Panc1 (cell line): ENCODE results near the gene SARDH. TPM values are rescaled to one million over a fixed set of nuclear protein-coding genes. Genes with fewer than 3 reads are reported as not detected.

ENCODE experiments used
- ATAC-seq: fragments of 200-7000 bp; cut with Tn5 transposase; 2 replicates; pipeline ENCODE4 v1.9.1; 2020; ENCODE audit warnings: mild to moderate bottlenecking, moderate library complexity
- BruUV-seq: library from RNA; stranded (reverse); fragments of 400-500 nt; replicated peaks from 2 replicates; lab custom pipeline; 2021; lab: Mats Ljungman, UMichigan
- CTCF ChIA-PET: fragments of 300-600 bp; sonication (Branson Sonifier 250); formaldehyde crosslinking; loops from one replicate; lab custom pipeline; 2022; ENCODE audit warnings: antibody characterized with exemption; lab: Charles Lee
- POLR2A ChIA-PET: fragments of 300-600 bp; sonication (Branson Sonifier 250); formaldehyde crosslinking; loops from one replicate; lab custom pipeline; 2022; ENCODE audit warnings: antibody characterized with exemption; lab: Charles Lee
- DNase-seq: peaks from one replicate; pipeline ENCODE4 v3.0.0-alpha.2; 2010; ENCODE audit warnings: low read depth, low spot score
- H3K27ac ChIP-seq: 2 replicates; pipeline ENCODE4 v1.5.1; 2011; ENCODE audit warnings: mild to moderate bottlenecking, low read length, inconsistent platforms
- H3K27me3 ChIP-seq: fragments of 200-500 bp; sonication (Bioruptor generic); 2 replicates; pipeline ENCODE4 v1.6.0; 2014; ENCODE audit warnings: low read length, inconsistent platforms; ENCODE audit not compliant: control insufficient read depth, insufficient read depth
- H3K36me3 ChIP-seq: fragments of 200-500 bp; sonication (Bioruptor generic); 2 replicates; pipeline ENCODE4 v1.5.1; 2014; ENCODE audit warnings: inconsistent platforms, mild to moderate bottlenecking, low read length, moderate library complexity; ENCODE audit not compliant: control insufficient read depth, insufficient read depth
- H3K4me1 ChIP-seq: 2 replicates; pipeline ENCODE4 v1.5.1; 2011; ENCODE audit warnings: inconsistent platforms, mild to moderate bottlenecking, low read length, moderate library complexity; ENCODE audit not compliant: control insufficient read depth, insufficient read depth
- H3K4me3 ChIP-seq, 2 experiments: 2 replicates each; pipeline ENCODE4 v1.5.1; 2011 to 2012; ENCODE audit warnings: low read depth in 2 of 2, low read length in 2 of 2, mild to moderate bottlenecking in 2 of 2, inconsistent platforms in 1 of 2, moderate library complexity in 1 of 2
- H3K9me3 ChIP-seq: fragments of 200-500 bp; sonication (Bioruptor generic); 2 replicates; pipeline ENCODE4 v1.5.1; 2014; ENCODE audit warnings: low read depth, mild to moderate bottlenecking, inconsistent platforms, low read length, moderate library complexity; ENCODE audit not compliant: control insufficient read depth, insufficient read depth
- CTCF ChIP-seq: fragments of 450-650 bp; IDR thresholded peaks from 2 replicates; pipeline ENCODE4 v1.5.1; 2017; ENCODE audit warnings: mild to moderate bottlenecking
- POLR2AphosphoS5 ChIP-seq: IDR thresholded peaks from 2 replicates; pipeline ENCODE4 v1.6.1; 2012; ENCODE audit warnings: mild to moderate bottlenecking, low read depth, low read length, moderate library complexity
- SIN3A ChIP-seq: IDR thresholded peaks from 2 replicates; pipeline ENCODE4 v1.6.1; 2012; ENCODE audit warnings: low read depth, mild to moderate bottlenecking, low read length, moderate library complexity, borderline replicate concordance; ENCODE audit not compliant: insufficient read depth
- TCF7L2 ChIP-seq: IDR thresholded peaks from 2 replicates; pipeline ENCODE4 v1.6.1; 2011; ENCODE audit warnings: mild to moderate bottlenecking, low read depth, low read length, inconsistent platforms
- in situ Hi-C: cut with HindIII; loops from 2 replicates; pipeline ENCODE4 v1.10.0; 2016; ENCODE audit warnings: low sequenced_read_pairs, low pct_unique_long_range_greater_than_20kb
- intact Hi-C: fragments of 100-400 bp; cut with micrococcal nuclease; formaldehyde crosslinking; loops from one replicate; pipeline ENCODE4 v1.10.0; 2022; ENCODE audit not compliant: unreplicated experiment
- total RNA-seq: library from RNA; stranded (reverse); gene quantifications from one replicate; pipeline ENCODE4 v1.2.1, GENCODE V29; 2021; ENCODE audit not compliant: unreplicated experiment
- TF ChIP-seq, protein P1 (sequence below), 2 experiments: IDR thresholded peaks; 2 replicates each; pipeline ENCODE4 v1.6.1; 2011 to 2012; ENCODE audit warnings: low read depth in 2 of 2, control low read depth in 1 of 2, low read length in 1 of 2, mild to moderate bottlenecking in 1 of 2, moderate library complexity in 1 of 2; ENCODE audit not compliant: insufficient read depth in 1 of 2

Gene SARDH
- total RNA-seq, 1 experiment from 2014 or later: 0.13 TPM

- Histone ChIP-seq H3K27me3 (0 out of 2 replicates have a peak, but pooled peaks cover 2% of the 10 kb centered on the region), H3K9me3 (no peaks in the 10 kb centered on the region), H3K36me3 (no peaks in the 10 kb centered on the region), H3K27ac (no peak overlapping the region), H3K4me1 (no peaks in the 10 kb centered on the region), H3K4me3 (no peak overlapping the region)
- intact Hi-C loops: no loop called here
- CTCF ChIA-PET: no interaction called here
- TF ChIP-seq TCF7L2 (no peak), POLR2AphosphoS5 (no peak), CTCF (no peak), SIN3A (no peak)
- TF ChIP-seq, protein P1, sequence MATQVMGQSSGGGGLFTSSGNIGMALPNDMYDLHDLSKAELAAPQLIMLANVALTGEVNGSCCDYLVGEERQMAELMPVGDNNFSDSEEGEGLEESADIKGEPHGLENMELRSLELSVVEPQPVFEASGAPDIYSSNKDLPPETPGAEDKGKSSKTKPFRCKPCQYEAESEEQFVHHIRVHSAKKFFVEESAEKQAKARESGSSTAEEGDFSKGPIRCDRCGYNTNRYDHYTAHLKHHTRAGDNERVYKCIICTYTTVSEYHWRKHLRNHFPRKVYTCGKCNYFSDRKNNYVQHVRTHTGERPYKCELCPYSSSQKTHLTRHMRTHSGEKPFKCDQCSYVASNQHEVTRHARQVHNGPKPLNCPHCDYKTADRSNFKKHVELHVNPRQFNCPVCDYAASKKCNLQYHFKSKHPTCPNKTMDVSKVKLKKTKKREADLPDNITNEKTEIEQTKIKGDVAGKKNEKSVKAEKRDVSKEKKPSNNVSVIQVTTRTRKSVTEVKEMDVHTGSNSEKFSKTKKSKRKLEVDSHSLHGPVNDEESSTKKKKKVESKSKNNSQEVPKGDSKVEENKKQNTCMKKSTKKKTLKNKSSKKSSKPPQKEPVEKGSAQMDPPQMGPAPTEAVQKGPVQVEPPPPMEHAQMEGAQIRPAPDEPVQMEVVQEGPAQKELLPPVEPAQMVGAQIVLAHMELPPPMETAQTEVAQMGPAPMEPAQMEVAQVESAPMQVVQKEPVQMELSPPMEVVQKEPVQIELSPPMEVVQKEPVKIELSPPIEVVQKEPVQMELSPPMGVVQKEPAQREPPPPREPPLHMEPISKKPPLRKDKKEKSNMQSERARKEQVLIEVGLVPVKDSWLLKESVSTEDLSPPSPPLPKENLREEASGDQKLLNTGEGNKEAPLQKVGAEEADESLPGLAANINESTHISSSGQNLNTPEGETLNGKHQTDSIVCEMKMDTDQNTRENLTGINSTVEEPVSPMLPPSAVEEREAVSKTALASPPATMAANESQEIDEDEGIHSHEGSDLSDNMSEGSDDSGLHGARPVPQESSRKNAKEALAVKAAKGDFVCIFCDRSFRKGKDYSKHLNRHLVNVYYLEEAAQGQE (IDR thresholded peaks at IDR 0.05; ENCODE audit: insufficient read depth in 1 of 2, low read depth in 2 of 2, low read length in 1 of 2): no peak
- DNase-seq: no peak
- POLR2A ChIA-PET: no interaction called here
- 0 out of 2 replicates have a peak, but pooled peaks have one; percentile 32 for ATAC-seq
- no TSS peak for BruUV-seq
- in situ Hi-C loops: no loop called here
Observed at GRCh38 chr9:133700819-133701320, 37.3 kb downstream of the SARDH start.

DNA sequence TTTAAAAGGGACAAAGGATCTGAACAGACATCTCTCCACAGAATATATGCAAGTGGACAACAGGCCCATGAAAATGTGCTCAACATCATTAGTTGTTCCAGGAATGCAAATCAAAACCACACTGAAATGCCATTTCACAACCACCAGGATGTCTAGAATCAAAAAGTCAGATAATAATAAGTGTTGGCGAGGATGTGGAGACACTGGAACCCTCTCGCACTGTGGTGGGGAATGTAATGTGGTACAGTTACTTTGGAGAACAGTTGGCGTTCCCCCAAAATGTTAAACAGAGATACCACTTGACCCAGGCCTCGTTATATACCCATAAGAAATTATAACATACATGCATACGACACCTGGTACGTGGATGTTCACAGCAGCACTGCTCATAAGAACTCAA lies 38.6 kb downstream of the SARDH start:
- H3K9me3 ChIP-seq: no peaks in the 10 kb centered on the region
- in situ Hi-C loops: no loop called here
- BruUV-seq: no TSS peak
- ATAC-seq (no peak), DNase-seq (no peak)
- ChIA-PET POLR2A (no interaction called here), CTCF (no interaction called here)
- H3K27me3 ChIP-seq: 0 out of 2 replicates have a peak, but pooled peaks cover 2% of the 10 kb centered on the region
- no peaks in the 10 kb centered on the region for H3K36me3 ChIP-seq
- no peak overlapping the region for H3K4me3 ChIP-seq
- TF ChIP-seq TCF7L2 (no peak), CTCF (no peak), SIN3A (no peak), POLR2AphosphoS5 (no peak)
- TF ChIP-seq, protein P1 (IDR thresholded peaks at IDR 0.05; ENCODE audit: insufficient read depth in 1 of 2, low read depth in 2 of 2, low read length in 1 of 2): no peak
- intact Hi-C loops: no loop called here
- H3K27ac ChIP-seq: no peak overlapping the region
- no peaks in the 10 kb centered on the region for H3K4me1 ChIP-seq
